Stimulated activated effector memory CD8-positive, alpha-beta T cell treated with anti-CD3 and anti-CD28 coated beads, Interleukin-12 subunit alpha, Interleukin-12 subunit beta, amount 100 ng/mL, for 72 hours (primary cell): ENCODE results near the gene PGAP6.

Source experiments
- ATAC-seq: fragments of 150-1000 bp; cut with Tn5 transposase; 2 replicates; pipeline ENCODE4 v1.10.0; 2021
- DNase-seq, 2 donors: peaks; one replicate each; pipeline ENCODE4 v3.0.0; 2021 to 2022; ENCODE audit warnings: low spot score in 2 of 2
- H3K27ac Mint-ChIP-seq: one replicate; pipeline ENCODE4 v1.8.0; 2022; ENCODE audit warnings: mild to moderate bottlenecking, mixed read lengths
- H3K36me3 Mint-ChIP-seq: one replicate; pipeline ENCODE4 v1.8.0; 2022; ENCODE audit warnings: mild to moderate bottlenecking, mixed read lengths
- H3K4me1 Mint-ChIP-seq: one replicate; pipeline ENCODE4 v1.8.0; 2022; ENCODE audit warnings: mixed read lengths
- H3K4me3 Mint-ChIP-seq: one replicate; pipeline ENCODE4 v1.8.0; 2022; ENCODE audit warnings: mild to moderate bottlenecking, mixed read lengths
- H3K9me3 Mint-ChIP-seq: one replicate; pipeline ENCODE4 v1.8.0; 2022; ENCODE audit warnings: mixed read lengths

The PGAP6 gene

DNA sequence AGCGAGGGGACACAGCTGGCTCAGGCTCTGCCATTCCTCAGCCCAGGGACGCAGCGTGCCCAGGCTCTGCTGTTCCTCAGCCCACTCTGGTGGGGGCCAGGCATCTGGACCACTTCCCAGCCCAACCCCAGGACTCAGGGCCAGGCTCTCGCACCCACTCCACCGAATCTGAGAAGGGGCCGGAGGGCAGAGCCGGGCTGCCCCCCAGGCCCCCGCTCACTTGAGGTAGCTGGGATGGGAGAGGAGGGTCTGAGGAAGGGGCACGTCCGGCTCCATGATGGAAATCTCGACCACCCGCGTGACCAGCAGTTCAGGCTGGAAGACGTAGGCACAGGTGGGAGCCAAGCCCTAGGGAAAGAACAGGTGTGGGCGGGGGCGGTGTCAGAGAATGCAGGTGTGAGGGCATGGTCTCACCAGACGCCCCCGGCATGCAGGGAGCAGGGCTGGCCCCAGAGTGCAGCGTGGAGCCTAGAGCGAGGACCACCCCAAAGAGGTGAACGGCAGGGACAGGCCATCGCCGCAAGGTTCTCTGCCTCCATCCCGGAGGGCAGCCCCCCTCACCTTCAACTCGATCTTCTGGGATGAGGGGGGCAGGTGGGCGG lies 4.9 kb downstream of the PGAP6 start:
- ATAC-seq (no peak), DNase-seq (no peak)
- peaks cover 10% of the 10 kb centered on the region for H3K4me1 Mint-ChIP-seq
- H3K4me3 Mint-ChIP-seq, result no peak overlapping the region
- H3K9me3 Mint-ChIP-seq, result no peaks in the 10 kb centered on the region
- no peak overlapping the region for H3K27ac Mint-ChIP-seq
- H3K36me3 Mint-ChIP-seq, result peaks cover 6% of the 10 kb centered on the region

DNA sequence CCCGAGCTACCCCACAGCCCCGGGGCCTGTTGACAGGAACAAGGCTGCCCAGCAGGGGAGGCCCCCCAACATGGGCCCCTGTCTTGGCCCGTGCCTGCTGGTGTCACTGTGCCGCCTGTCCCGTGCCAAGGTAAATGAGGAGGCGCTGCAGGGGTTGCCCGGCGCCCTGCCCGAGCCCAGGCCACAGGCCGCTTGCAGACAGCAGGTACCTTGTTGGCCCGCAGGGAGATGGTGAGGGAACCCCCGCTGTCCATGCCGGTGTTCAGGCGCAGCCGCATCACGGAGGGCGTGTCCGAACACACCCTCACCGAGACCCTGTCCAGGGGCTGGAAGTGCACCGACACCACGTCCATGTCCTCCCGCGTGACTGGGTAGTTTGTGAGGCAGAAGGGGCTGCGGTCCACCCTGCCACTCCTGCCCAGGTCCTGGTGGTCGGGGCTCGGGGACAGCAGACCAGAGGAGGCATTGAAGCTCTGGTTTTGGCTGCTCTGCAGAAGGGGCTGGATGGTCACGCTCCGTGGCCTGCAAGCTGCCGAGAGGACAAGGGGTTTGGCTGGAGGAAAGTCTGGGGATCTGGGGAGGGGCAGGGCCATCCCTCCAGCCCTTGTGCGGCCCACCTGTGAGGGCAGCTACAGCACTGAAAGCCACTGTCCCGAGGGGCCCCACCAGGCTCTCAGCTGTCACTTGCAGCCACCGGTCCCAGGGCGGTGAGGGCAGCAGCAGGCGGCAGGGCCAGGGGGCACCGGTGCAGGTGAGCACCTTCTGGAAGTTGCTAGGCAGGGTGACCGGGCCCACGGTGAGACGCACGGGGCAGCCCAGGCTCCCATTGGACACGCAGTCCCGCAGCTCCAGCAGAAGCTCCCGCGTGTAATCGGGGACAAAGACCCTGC lies 5.6 kb downstream of the PGAP6 start:
- DNase-seq (no peak), ATAC-seq (no peak)
- H3K36me3 Mint-ChIP-seq, result peaks cover 6% of the 10 kb centered on the region
- H3K4me3 Mint-ChIP-seq, result no peak overlapping the region
- no peak overlapping the region for H3K27ac Mint-ChIP-seq
- peaks cover 13% of the 10 kb centered on the region for H3K4me1 Mint-ChIP-seq
- H3K9me3 Mint-ChIP-seq, result no peaks in the 10 kb centered on the region

DNA sequence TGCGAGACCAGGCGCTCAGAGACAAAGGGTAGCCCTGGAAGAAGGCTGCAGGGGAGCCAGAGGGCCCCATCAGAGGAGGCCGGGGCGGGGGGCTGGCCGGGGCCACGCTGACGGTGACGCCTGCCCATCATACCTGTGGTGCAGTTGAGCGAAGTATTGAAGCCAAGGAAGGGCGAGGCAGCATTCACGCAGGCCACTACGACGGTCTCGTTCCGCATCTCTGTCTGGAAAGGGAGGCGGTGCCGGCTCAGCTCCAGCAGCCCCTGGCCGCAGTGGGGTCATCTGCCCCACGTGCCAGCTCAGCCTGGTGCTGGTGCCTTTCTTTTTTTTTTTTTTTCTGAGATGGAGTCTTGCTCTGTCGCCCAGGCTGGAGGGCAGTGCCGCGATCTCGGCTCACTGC lies 6.6 kb downstream of the PGAP6 start:
- H3K9me3 Mint-ChIP-seq, result no peaks in the 10 kb centered on the region
- no peak for DNase-seq
- peaks cover 11% of the 10 kb centered on the region for H3K36me3 Mint-ChIP-seq
- no peak overlapping the region for H3K4me3 Mint-ChIP-seq
- ATAC-seq, result no peak
- no peak overlapping the region for H3K27ac Mint-ChIP-seq
- peaks cover 17% of the 10 kb centered on the region for H3K4me1 Mint-ChIP-seq

DNA sequence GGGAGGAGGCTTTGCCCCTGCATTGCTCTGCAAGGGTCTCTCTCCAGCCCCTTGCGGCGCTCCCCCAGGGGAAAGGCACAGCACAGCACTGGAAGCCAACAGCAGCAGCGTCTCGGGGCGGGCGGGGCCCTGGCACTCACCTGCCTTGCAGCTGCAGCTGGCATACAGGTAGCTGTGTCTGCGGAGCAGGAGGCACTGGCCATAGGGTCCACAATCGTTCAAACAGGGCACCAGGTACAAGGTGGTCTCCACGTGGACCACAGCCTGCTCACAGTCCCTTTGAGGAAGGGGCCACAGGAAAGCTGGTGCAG lies 7.2 kb downstream of the PGAP6 start:
- peaks cover 19% of the 10 kb centered on the region for H3K4me1 Mint-ChIP-seq
- no peak overlapping the region for H3K27ac Mint-ChIP-seq
- no peaks in the 10 kb centered on the region for H3K9me3 Mint-ChIP-seq
- DNase-seq, result no peak
- H3K36me3 Mint-ChIP-seq, result peaks cover 14% of the 10 kb centered on the region
- no peak for ATAC-seq
- H3K4me3 Mint-ChIP-seq, result no peak overlapping the region

DNA sequence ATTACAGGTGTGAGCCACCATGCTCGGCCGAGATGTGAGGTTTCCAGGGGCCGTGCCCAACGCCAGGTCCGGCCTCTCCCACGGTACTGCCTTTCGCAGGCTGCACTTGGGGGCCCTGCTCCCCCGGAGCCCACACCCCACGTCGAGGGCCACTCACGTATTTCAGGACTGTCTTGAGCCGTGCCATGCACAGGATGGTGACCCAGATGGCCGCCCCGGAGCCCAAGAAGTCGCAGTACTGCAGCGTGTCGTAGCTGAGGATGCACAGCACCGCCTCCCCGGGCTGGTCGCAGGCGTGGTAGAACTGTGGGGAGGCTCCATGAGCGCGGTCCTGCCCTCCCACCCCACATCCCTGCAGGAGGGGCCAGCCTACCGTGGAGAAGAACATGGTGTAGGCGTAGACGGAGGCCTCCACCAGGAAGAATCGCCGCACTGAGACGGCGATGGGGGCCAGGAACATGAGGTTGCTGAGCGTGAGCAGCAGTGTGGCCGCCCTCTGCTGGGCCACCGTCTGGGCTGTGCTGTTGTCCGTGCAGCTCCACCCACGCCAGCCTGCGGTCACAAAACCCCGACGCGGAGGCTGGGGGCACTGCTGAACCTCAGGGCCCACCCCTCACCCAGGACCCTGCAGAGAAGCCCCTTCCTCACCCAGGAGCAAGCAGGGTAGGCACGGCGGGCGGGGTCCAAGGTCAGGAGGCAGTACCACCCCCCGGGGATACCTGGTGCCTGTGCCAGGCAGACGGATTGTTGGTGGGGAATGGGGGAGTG lies 7.7 kb downstream of the PGAP6 start:
- no peak overlapping the region for H3K27ac Mint-ChIP-seq

DNA sequence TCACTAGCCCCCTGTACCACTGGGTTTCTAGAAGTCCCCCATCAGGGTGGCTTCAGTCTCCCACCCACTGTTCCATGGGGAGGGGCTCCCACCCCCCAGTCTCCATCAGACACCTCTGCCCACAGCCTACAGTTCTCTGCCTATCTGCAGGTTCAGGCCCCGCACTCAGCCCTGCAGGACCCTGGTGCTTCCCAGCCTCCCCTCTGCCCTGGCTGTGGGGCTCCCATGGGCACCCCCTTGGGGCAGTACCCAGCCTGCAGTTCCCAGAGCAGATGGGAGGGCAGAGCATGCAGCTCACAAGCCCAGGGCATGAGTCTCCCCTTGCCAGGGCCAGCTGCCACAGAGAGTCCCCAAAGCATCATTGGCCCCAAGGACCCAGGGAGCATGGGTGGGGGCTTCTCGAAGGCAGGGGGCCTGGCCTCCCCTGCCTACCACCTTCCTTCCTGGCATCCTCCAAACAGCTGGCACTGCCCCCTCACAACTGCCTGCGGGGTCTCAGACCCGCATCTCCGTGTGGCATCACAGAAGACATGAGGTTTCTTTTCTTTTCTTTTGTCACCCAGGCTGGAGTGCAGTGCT lies 8.7 kb downstream of the PGAP6 start:
- Mint-ChIP-seq H3K4me1 (peaks cover 22% of the 10 kb centered on the region), H3K9me3 (no peaks in the 10 kb centered on the region), H3K36me3 (peaks cover 22% of the 10 kb centered on the region), H3K27ac (no peak overlapping the region), H3K4me3 (no peak overlapping the region)
- DNase-seq (no peak), ATAC-seq (no peak)

More for the DNA sequence above, 7.7 kb downstream of the PGAP6 start:
- Mint-ChIP-seq H3K9me3 (no peaks in the 10 kb centered on the region), H3K36me3 (peaks cover 18% of the 10 kb centered on the region), H3K4me1 (peaks cover 22% of the 10 kb centered on the region), H3K4me3 (no peak overlapping the region)
- DNase-seq, result no peak
- no peak for ATAC-seq

DNA sequence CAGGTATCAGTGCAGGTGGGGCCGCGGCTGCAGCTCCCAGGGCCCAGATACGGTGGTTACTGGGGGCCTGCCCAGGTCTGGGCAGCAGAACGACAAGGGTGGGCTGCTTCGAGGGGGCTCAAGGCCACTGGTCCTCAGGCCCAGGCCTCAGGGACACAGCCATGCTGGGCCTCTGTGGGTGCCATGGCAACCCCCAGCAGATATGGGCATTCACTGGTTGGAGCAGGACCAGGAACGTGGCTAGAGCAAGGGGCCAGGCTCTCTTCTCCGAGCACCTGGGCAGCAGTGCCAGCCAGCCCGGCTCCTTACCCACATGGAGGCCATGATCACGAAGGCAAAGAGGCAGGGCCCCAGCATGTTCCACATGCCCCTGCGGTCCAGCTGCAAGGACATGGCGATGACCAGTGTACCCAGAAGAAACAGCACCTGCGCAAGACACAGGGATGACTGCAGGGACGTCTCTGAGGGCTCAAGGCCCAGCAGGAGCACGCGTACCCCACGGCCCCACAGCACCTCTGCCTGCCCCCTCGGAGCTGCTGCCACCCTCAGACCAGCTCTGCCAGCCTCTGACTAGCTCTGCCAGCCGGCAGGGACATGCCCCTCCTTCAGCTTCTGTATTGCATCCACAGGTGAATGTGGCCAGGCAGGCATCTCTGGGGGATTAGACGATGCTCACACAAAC lies 9.3 kb downstream of the PGAP6 start:
- no peak for ATAC-seq
- no peak overlapping the region for H3K27ac Mint-ChIP-seq
- H3K4me1 Mint-ChIP-seq, result peaks cover 22% of the 10 kb centered on the region
- H3K36me3 Mint-ChIP-seq, result peaks cover 22% of the 10 kb centered on the region
- no peak overlapping the region for H3K4me3 Mint-ChIP-seq
- no peaks in the 10 kb centered on the region for H3K9me3 Mint-ChIP-seq
- no peak for DNase-seq

DNA sequence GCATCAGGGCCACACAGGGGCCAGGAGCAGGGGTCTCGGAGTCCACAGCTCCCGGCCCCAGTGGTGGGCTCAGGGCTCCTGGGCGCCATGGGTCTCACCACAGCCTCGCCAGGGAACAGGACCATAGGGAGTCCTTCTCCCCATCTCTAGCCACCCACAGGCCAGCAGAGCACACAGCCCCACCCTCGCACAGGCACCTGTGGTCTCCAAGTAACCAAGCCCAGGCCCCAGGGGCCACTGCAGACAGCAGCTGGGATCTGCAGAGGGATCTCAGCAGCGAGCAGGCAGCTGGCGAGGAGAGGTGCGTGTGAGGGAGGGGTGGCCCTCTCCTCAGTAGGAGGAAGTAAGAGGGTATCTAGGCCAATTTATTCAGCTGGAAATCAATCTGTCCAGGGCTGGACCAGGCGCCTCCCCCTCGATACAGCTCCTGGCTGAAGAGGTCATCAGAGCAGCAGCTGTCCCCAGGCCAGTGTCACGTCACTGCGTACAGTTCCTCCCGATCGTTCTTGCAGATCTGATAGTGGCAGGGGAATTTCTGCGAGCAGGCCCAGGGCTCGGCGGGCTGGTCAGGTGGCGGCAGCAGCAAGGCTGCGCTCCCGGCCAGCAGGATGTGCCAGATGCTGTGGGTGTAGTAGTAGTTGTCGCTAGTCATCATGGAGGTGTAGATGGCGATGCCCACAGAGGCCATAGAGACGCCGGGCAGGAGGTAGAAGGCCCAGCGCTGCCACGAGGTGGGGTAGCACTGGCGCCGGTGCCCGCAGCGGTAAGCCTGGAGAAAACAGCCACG lies 10.1 kb downstream of the PGAP6 start:
- Mint-ChIP-seq H3K4me3 (no peak overlapping the region), H3K4me1 (peaks cover 22% of the 10 kb centered on the region), H3K36me3 (peaks cover 29% of the 10 kb centered on the region), H3K9me3 (no peaks in the 10 kb centered on the region), H3K27ac (no peak overlapping the region)
- no peak for ATAC-seq
- DNase-seq, result no peak

DNA sequence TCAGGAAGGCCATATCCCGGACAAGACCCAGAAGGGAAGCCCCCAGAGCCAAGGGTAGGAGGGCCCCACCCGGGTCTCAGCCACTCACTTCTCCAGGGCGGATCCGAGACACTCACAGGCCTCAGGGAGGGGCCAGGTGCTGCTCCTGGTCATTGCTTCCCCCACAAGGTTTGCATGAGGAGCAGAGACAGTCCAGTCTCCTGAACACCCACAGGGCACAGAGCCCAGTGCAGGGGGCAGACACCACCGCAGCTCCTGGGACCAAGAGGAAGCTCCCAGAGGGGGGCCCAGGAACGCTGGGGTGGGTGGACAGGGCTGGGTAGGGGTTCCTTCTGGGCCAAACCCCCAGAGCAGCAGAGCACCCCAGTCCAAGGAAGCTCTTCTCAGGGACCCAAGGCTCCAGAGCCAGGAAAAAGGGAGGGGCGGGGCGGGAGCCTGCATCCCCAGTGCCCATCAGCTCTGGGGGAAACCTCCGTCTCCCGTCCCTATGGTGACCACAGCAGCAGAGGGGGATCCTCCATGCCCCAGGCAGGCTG lies 10.7 kb downstream of the PGAP6 start:
- DNase-seq, result no peak
- Mint-ChIP-seq H3K4me1 (peaks cover 22% of the 10 kb centered on the region), H3K27ac (peak overlapping the region; percentile 97), H3K4me3 (peak overlapping the region; percentile 85), H3K36me3 (peaks cover 30% of the 10 kb centered on the region), H3K9me3 (no peaks in the 10 kb centered on the region)
- ATAC-seq, result no peak

- Mint-ChIP-seq H3K9me3 (no peaks in the 10 kb centered on the region), H3K27ac (peak within 1 kb of the TSS; percentile 97), H3K36me3 (peaks cover 30% of the 10 kb centered on the region), H3K4me3 (peak within 1 kb of the TSS; percentile 85), H3K4me1 (peaks cover 22% of the 10 kb centered on the region)
- ATAC-seq, result peak; percentile 98
- DNase-seq, result peak; percentile 90 to 98
These were observed 11.3 kb downstream of the PGAP6 start, which contains the start of gene MRPL28 for GRCh38 chr16:370443-370842. Gene MRPL28, minus strand, starts transcription at chr16:370538. Its CDS starts 320 bp downstream, at chr16:370218.

GRCh38 chr16:369866-370436 lies 11.8 kb downstream of the PGAP6 start:
- Mint-ChIP-seq H3K4me3 (peak overlapping the region; percentile 85), H3K36me3 (peaks cover 26% of the 10 kb centered on the region), H3K9me3 (no peaks in the 10 kb centered on the region), H3K27ac (peak overlapping the region; percentile 97), H3K4me1 (peaks cover 22% of the 10 kb centered on the region)
- ATAC-seq (no peak), DNase-seq (no peak)

GRCh38 chr16:369275-369865 lies 12.4 kb downstream of the PGAP6 start:
- Mint-ChIP-seq H3K4me1 (peaks cover 22% of the 10 kb centered on the region), H3K9me3 (no peaks in the 10 kb centered on the region), H3K36me3 (peaks cover 24% of the 10 kb centered on the region), H3K4me3 (peak overlapping the region; percentile 85), H3K27ac (peak overlapping the region; percentile 97)
- ATAC-seq, result no peak
- DNase-seq, result no peak

DNA sequence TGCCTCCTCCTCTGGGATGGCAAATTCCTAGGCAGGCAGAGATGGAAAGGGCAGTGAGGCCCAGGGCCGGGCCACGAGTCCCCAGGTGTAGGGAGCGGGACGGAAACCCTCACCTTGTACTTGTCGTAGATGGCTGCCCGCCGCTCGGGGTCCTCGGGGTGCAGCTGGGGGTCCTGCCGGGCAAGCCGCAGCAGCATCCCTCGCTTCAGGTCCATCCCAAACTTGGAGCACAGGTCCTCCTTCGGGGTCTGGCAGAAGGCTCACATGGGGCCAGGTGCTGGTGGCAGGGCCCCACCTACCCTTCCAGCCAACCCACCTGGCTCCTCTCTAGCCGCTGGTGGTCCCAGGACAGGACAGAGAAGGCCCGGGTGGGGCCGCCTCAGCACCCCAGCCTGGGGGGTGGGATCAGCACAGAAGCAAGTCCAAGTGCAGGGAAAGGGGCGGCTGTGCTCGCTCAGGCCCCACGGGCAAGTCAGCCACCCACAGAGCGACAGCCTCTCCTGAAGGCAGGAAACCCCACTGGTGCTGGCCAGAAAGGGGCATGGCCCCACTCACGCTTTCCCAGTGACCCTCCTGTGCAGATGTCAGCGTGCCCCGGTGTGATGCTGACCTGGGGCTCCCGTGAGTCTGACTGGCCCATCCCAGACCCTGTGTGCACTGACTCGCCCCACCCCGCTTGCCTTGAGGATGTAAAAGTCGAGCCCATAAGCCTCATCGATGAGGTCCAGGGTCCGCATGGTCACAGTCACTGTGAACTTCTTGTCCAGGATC lies 13.2 kb downstream of the PGAP6 start:
- H3K4me3 Mint-ChIP-seq, result no peak overlapping the region
- H3K27ac Mint-ChIP-seq, result no peak overlapping the region
- no peaks in the 10 kb centered on the region for H3K9me3 Mint-ChIP-seq
- DNase-seq, result no peak
- ATAC-seq, result no peak
- H3K4me1 Mint-ChIP-seq, result peaks cover 22% of the 10 kb centered on the region
- H3K36me3 Mint-ChIP-seq, result peaks cover 24% of the 10 kb centered on the region
